Measurements from ENCODE around the gene CFAP61.

The CFAP61 gene

DNA sequence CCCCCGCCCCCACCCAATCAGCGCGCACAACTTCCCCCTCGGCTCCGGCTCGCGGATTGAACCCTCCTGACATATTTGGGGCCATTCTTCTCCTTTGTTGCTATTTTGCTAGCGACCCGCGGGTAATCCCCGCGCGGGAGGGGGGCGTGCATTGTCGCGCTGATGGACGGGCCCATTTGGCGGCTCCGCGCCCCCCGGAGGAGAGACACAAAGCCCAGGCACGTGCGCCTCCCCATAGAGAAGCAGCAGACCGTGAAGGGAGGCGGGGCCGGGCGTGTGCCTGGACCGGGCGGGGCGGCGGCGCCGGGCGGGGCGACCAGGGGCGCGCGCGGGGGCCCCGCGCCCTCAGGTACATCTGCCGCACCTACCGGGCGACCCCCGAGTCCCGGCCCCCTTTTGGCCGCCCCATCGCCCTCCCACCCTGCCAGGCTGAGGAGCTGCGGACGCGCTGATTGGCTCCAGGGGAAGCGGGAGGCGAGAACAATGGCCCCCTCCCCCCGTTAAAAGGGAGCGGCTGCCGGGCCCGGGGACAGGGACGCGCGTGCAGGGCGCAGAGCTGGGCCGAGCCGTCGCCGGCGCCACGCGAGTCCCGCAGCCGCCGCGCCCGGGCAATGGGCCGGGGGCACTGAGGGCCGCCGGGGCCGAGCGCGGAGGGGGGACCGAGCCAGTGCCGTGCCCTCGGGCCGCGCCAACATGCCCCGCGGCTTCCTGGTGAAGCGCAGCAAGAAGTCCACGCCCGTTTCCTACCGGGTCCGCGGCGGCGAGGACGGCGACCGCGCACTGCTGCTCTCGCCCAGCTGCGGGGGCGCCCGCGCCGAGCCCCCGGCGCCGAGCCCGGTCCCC, 315.5 kb downstream of the CFAP61 start, which contains the start of gene INSM1:
Gene INSM1 (plus strand): TSS at position 530 of the 843 bp plus-strand sequence. CDS start 164 bp downstream, at position 694.
- H3K27me3 ChIP-seq (ENCODE audit: insufficient read depth, low read depth, severe bottlenecking) = no peaks in the 10 kb centered on the region
- DNase-seq = peak; percentile 99
- H3K4me3 ChIP-seq (ENCODE audit: low read depth, low read length) = peak within 1 kb of the TSS; percentile 90
- peaks cover 7% of the 10 kb centered on the region for H3K9me3 ChIP-seq (ENCODE audit: severe bottlenecking)
- peak within 1 kb of the TSS; percentile 100 for H3K27ac ChIP-seq
- TF ChIP-seq, protein P1, sequence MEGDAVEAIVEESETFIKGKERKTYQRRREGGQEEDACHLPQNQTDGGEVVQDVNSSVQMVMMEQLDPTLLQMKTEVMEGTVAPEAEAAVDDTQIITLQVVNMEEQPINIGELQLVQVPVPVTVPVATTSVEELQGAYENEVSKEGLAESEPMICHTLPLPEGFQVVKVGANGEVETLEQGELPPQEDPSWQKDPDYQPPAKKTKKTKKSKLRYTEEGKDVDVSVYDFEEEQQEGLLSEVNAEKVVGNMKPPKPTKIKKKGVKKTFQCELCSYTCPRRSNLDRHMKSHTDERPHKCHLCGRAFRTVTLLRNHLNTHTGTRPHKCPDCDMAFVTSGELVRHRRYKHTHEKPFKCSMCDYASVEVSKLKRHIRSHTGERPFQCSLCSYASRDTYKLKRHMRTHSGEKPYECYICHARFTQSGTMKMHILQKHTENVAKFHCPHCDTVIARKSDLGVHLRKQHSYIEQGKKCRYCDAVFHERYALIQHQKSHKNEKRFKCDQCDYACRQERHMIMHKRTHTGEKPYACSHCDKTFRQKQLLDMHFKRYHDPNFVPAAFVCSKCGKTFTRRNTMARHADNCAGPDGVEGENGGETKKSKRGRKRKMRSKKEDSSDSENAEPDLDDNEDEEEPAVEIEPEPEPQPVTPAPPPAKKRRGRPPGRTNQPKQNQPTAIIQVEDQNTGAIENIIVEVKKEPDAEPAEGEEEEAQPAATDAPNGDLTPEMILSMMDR (IDR thresholded peaks at IDR 0.05; ENCODE audit: low read depth, low read length) = no peak
- peaks cover 39% of the 10 kb centered on the region for H3K36me3 ChIP-seq

DNA sequence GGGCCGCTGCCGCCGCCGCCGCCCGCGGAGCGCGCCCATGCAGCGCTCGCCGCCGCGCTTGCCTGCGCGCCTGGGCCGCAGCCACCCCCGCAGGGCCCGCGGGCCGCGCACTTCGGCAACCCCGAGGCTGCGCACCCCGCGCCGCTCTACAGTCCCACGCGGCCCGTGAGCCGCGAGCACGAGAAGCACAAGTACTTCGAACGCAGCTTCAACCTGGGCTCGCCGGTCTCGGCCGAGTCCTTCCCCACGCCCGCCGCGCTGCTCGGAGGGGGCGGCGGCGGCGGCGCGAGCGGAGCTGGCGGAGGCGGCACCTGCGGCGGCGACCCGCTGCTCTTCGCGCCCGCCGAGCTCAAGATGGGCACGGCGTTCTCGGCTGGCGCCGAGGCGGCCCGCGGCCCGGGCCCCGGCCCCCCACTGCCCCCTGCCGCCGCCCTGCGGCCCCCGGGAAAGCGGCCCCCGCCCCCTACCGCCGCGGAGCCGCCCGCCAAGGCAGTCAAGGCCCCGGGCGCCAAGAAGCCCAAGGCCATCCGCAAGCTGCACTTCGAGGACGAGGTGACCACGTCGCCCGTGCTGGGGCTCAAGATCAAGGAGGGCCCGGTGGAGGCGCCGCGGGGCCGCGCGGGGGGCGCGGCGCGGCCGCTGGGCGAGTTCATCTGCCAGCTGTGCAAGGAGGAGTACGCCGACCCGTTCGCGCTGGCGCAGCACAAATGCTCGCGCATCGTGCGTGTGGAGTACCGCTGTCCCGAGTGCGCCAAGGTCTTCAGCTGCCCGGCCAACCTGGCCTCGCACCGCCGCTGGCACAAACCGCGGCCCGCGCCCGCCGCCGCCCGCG, 316.3 kb downstream of the CFAP61 start:
- Histone ChIP-seq H3K4me3 (ENCODE audit: low read depth, low read length) (peak overlapping the region; percentile 90), H3K27ac (peak overlapping the region; percentile 100), H3K36me3 (peaks cover 39% of the 10 kb centered on the region), H3K9me3 (ENCODE audit: severe bottlenecking) (peaks cover 7% of the 10 kb centered on the region), H3K27me3 (ENCODE audit: insufficient read depth, low read depth, severe bottlenecking) (no peaks in the 10 kb centered on the region)
- DNase-seq = peak; percentile 38
- TF ChIP-seq, protein P1 (IDR thresholded peaks at IDR 0.05; ENCODE audit: low read depth, low read length) = no peak

DNA sequence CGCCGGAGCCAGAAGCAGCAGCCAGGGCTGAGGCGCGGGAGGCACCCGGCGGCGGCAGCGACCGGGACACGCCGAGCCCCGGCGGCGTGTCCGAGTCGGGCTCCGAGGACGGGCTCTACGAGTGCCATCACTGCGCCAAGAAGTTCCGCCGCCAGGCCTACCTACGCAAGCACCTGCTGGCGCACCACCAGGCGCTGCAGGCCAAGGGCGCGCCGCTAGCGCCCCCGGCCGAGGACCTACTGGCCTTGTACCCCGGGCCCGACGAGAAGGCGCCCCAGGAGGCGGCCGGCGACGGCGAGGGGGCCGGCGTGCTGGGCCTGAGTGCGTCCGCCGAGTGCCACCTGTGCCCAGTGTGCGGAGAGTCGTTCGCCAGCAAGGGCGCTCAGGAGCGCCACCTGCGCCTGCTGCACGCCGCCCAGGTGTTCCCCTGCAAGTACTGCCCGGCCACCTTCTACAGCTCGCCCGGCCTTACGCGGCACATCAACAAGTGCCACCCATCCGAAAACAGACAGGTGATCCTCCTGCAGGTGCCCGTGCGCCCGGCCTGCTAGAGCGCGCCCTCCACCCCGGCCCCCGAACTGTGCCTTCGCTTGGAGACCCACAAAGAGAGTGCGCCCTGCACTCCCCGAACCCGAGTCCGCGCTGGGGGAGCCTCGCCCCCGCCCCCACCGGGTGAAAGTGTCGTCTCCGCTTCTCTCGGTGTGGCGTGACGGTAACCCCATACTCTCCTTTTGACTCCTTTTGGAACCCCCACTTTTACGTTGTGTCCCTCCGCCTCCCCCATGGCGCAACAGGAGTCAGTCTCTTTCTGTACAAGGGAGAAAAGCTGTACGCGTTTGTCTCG, 317.1 kb downstream of the CFAP61 start:
- H3K27me3 ChIP-seq (ENCODE audit: insufficient read depth, low read depth, severe bottlenecking) = no peaks in the 10 kb centered on the region
- H3K36me3 ChIP-seq = peaks cover 39% of the 10 kb centered on the region
- peak overlapping the region; percentile 90 for H3K4me3 ChIP-seq (ENCODE audit: low read depth, low read length)
- peak; percentile 44 for DNase-seq
- TF ChIP-seq, protein P1 (IDR thresholded peaks at IDR 0.05; ENCODE audit: low read depth, low read length) = peak; percentile 59
- peak overlapping the region; percentile 100 for H3K27ac ChIP-seq
- H3K9me3 ChIP-seq (ENCODE audit: severe bottlenecking) = peaks cover 7% of the 10 kb centered on the region

DNA sequence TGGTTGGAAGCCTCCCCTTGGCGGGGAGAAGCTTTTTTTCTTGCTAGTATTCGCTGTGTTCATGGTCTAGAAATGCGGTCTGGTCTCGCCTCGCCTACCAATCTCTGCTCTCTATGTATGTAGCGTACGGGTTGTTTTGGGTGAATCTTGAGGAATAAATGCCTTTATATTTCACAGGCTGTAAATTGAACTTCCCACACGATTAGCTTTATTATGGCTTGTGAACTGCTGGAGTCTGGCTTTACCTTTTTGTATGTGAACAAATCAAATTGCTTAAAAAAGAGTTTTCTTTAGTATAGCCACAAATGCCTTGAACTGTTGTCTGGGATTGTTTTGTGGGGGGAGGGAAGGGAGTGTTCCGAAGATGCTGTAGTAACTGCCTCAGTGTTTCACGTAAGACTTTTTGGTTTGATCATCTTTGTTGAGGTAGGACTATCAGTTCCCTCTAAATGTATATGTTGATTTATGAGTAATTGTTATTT, 317.8 kb downstream of the CFAP61 start:
- H3K27me3 ChIP-seq (ENCODE audit: insufficient read depth, low read depth, severe bottlenecking) = no peaks in the 10 kb centered on the region

DNA sequence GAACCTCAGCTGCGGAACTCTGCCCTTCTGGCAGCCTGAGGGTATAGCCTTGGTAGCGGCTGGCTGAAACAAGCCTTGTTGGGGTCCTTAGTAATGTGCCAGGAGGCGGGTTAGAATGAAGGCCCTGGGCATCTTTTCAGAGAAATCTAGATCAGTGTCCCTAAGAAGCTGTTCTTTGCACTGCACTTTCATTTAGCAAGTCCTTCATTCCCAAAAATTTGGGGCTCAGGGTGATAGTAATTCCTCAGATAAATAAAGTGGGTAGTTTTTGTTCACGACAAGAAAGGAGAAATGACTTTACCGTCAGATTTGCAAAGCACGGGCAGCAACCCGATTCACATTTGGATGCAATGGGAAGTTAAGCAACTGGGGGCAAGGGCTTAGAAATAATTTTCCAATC, 318.8 kb downstream of the CFAP61 start:
- TF ChIP-seq, protein P1 (IDR thresholded peaks at IDR 0.05; ENCODE audit: low read depth, low read length) = no peak
- peak overlapping the region; percentile 100 for H3K27ac ChIP-seq
- H3K9me3 ChIP-seq (ENCODE audit: severe bottlenecking) = no peaks in the 10 kb centered on the region
- no peaks in the 10 kb centered on the region for H3K27me3 ChIP-seq (ENCODE audit: insufficient read depth, low read depth, severe bottlenecking)
- DNase-seq = no peak
- peaks cover 39% of the 10 kb centered on the region for H3K36me3 ChIP-seq
- H3K4me3 ChIP-seq (ENCODE audit: low read depth, low read length) = peak overlapping the region; percentile 90

More for the DNA sequence above, 317.8 kb downstream of the CFAP61 start:
- TF ChIP-seq, protein P1 (IDR thresholded peaks at IDR 0.05; ENCODE audit: low read depth, low read length) = no peak
- peaks cover 39% of the 10 kb centered on the region for H3K36me3 ChIP-seq
- DNase-seq = no peak
- peaks cover 2% of the 10 kb centered on the region for H3K9me3 ChIP-seq (ENCODE audit: severe bottlenecking)
- peak overlapping the region; percentile 90 for H3K4me3 ChIP-seq (ENCODE audit: low read depth, low read length)
- H3K27ac ChIP-seq = peak overlapping the region; percentile 100
